Activated T-cell treated with anti-CD3 and anti-CD28 coated beads, Interleukin-2, amount 50 U/mL, for 4 hours (primary cell): ENCODE data around the gene ITIH3. TPM values are rescaled to one million over a fixed set of nuclear protein-coding genes. Genes with fewer than 3 reads are reported as not detected.

Experiments used
- ATAC-seq, 2 donors: fragments of 200-7000 bp; cut with Tn5 transposase; one replicate each; pipeline ENCODE4 v1.10.0; 2021
- DNase-seq: peaks from one replicate; pipeline ENCODE4 v3.0.0-alpha.2; 2020
- H3K27me3 Mint-ChIP-seq: one replicate; pipeline ENCODE4 v1.8.0; 2021; ENCODE audit warnings: low read depth, mixed read lengths
- H3K36me3 Mint-ChIP-seq: one replicate; pipeline ENCODE4 v1.8.0; 2022; ENCODE audit warnings: mixed read lengths; ENCODE audit not compliant: insufficient read depth
- H3K4me1 Mint-ChIP-seq: one replicate; pipeline ENCODE4 v1.8.0; 2021; ENCODE audit warnings: low read depth, mixed read lengths
- H3K4me3 Mint-ChIP-seq: one replicate; pipeline ENCODE4 v1.8.0; 2021; ENCODE audit warnings: mild to moderate bottlenecking, moderate library complexity, mixed read lengths
- H3K9me3 Mint-ChIP-seq: one replicate; pipeline ENCODE4 v1.8.0; 2021; ENCODE audit warnings: mixed read lengths
- total RNA-seq, 3 donors: library from RNA; stranded (reverse); gene quantifications; one replicate each; pipeline ENCODE4 v1.2.1, GENCODE V29; 2021

ITIH3 gene
- total RNA-seq, 3 donors from 2014 or later = 0.13 to 0.24 (median 0.18) TPM

GRCh38 chr3:52784931-52785590 lies 9.5 kb upstream of the ITIH3 start:
- peaks cover 7% of the 10 kb centered on the region for H3K27me3 Mint-ChIP-seq
- no peak for ATAC-seq
- no peaks in the 10 kb centered on the region for H3K4me1 Mint-ChIP-seq
- no peaks in the 10 kb centered on the region for H3K9me3 Mint-ChIP-seq
- no peak overlapping the region for H3K4me3 Mint-ChIP-seq
- no peak for DNase-seq
- no peaks in the 10 kb centered on the region for H3K36me3 Mint-ChIP-seq

DNA sequence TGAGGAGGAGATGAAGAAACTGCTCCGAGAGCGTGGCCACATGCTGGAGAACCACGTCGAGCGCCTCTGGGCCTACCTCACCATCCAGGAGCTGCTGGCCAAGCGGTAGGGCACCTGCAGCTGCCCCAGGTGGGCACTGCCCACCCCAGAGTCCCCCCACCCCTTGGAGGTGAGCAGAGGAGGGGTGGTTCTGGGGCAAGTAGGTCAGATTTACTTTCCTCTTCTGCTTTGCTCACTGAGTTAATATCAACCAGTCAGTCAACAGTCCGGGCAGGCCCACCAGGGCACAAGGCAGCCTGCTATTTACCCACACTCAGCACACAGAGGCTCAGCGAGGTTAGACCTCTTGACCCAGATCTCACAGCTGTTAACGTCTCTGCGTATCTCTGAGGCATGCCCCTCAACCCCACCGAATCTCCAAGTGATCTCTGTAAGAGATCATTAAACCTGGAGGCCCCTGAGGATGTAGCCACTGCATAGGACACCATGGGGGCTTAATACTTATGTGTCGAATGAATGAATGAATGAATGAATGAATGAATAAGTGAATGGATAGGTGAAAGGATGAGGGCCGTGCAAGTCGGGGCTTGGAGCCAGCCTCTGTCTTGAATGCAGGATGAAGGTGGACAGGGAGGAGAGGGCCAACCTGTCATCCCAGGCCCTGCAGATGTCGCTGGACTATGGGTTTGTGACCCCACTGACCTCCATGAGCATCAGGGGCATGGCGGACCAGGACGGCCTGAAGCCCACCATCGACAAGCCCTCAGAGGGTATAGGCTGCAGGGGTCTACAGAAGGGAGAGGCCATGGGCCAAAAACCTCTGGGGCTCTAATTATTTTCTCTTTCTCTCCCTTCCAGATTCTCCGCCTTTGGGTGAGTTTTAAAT lies 8.0 kb upstream of the ITIH3 start:
- H3K4me3 Mint-ChIP-seq = no peak overlapping the region
- ATAC-seq = no peak
- no peaks in the 10 kb centered on the region for H3K36me3 Mint-ChIP-seq
- no peak for DNase-seq
- H3K9me3 Mint-ChIP-seq = no peaks in the 10 kb centered on the region
- H3K27me3 Mint-ChIP-seq = peaks cover 7% of the 10 kb centered on the region
- H3K4me1 Mint-ChIP-seq = no peaks in the 10 kb centered on the region

- ATAC-seq = no peak
- Mint-ChIP-seq H3K36me3 (no peaks in the 10 kb centered on the region), H3K4me3 (no peak overlapping the region), H3K4me1 (no peaks in the 10 kb centered on the region), H3K9me3 (no peaks in the 10 kb centered on the region), H3K27me3 (peaks cover 2% of the 10 kb centered on the region)
- DNase-seq = no peak
Measured at GRCh38 chr3:52787246-52787645, 7.3 kb upstream of the ITIH3 start.

GRCh38 chr3:52787672-52788625 lies 6.6 kb upstream of the ITIH3 start:
- Mint-ChIP-seq H3K36me3 (no peaks in the 10 kb centered on the region), H3K4me3 (no peak overlapping the region), H3K27me3 (no peaks in the 10 kb centered on the region), H3K9me3 (no peaks in the 10 kb centered on the region), H3K4me1 (no peaks in the 10 kb centered on the region)
- DNase-seq = no peak
- no peak for ATAC-seq

- no peaks in the 10 kb centered on the region for H3K9me3 Mint-ChIP-seq
- DNase-seq (no peak), ATAC-seq (no peak)
- no peak overlapping the region for H3K4me3 Mint-ChIP-seq
- no peaks in the 10 kb centered on the region for H3K27me3 Mint-ChIP-seq
- no peaks in the 10 kb centered on the region for H3K36me3 Mint-ChIP-seq
- H3K4me1 Mint-ChIP-seq = no peaks in the 10 kb centered on the region
Measured at GRCh38 chr3:52788890-52789745, 5.5 kb upstream of the ITIH3 start.

GRCh38 chr3:52789746-52790040 lies 4.9 kb upstream of the ITIH3 start:
- Mint-ChIP-seq H3K36me3 (no peaks in the 10 kb centered on the region), H3K9me3 (no peaks in the 10 kb centered on the region), H3K4me3 (no peak overlapping the region), H3K4me1 (no peaks in the 10 kb centered on the region), H3K27me3 (no peaks in the 10 kb centered on the region)
- ATAC-seq (no peak), DNase-seq (no peak)

DNA sequence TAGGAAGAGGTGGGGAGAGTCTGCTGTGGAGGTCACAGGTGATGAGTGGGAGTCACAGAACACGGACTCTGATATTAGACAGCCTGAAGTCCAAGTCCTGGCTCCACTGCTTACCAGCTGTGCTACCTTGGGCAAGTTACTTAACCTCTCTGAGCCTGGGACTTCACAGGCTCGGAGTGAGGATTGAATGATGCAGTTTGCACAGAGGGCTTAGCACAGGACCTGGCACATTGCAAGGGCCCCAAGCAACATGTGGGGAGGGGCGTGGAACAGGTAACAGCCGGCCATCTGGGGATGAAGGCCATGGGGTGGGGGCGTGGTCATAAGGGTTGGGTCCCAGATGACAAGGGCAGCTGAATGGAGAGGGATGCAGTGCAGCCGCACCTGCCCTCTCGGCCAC lies 4.3 kb upstream of the ITIH3 start:
- Mint-ChIP-seq H3K4me1 (no peaks in the 10 kb centered on the region), H3K27me3 (no peaks in the 10 kb centered on the region), H3K36me3 (no peaks in the 10 kb centered on the region), H3K9me3 (no peaks in the 10 kb centered on the region), H3K4me3 (no peak overlapping the region)
- no peak for DNase-seq
- ATAC-seq = no peak

DNA sequence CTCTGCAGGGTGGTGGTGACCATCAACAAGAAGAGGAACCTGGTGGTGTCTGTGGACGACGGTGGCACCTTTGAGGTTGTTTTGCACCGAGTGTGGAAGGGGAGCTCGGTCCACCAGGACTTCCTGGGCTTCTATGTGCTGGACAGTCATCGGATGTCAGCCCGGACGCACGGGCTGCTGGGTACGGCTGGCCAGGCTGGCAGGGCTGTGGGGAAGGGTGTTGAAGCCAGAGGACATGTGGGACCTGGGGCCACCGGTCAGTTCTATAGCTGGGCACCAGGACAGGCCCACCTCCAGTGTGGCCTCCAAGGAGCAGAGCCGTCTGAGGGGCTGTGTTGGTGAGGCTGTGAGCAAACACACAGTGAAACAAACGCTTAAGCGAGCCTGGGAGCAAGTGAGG lies 3.9 kb upstream of the ITIH3 start:
- H3K27me3 Mint-ChIP-seq = no peaks in the 10 kb centered on the region
- no peaks in the 10 kb centered on the region for H3K36me3 Mint-ChIP-seq
- no peak overlapping the region for H3K4me3 Mint-ChIP-seq
- ATAC-seq (no peak), DNase-seq (no peak)
- H3K4me1 Mint-ChIP-seq = no peaks in the 10 kb centered on the region
- H3K9me3 Mint-ChIP-seq = no peaks in the 10 kb centered on the region

- Mint-ChIP-seq H3K36me3 (no peaks in the 10 kb centered on the region), H3K27me3 (no peaks in the 10 kb centered on the region), H3K4me1 (no peaks in the 10 kb centered on the region), H3K4me3 (no peak overlapping the region), H3K9me3 (no peaks in the 10 kb centered on the region)
- ATAC-seq = no peak
- DNase-seq = no peak
Measured at GRCh38 chr3:52791366-52791765, 3.2 kb upstream of the ITIH3 start.

GRCh38 chr3:52791928-52792327 lies 2.7 kb upstream of the ITIH3 start:
- ATAC-seq (no peak), DNase-seq (no peak)
- H3K4me3 Mint-ChIP-seq = no peak overlapping the region
- H3K4me1 Mint-ChIP-seq = no peaks in the 10 kb centered on the region
- H3K9me3 Mint-ChIP-seq = no peaks in the 10 kb centered on the region
- no peaks in the 10 kb centered on the region for H3K36me3 Mint-ChIP-seq
- no peaks in the 10 kb centered on the region for H3K27me3 Mint-ChIP-seq

DNA sequence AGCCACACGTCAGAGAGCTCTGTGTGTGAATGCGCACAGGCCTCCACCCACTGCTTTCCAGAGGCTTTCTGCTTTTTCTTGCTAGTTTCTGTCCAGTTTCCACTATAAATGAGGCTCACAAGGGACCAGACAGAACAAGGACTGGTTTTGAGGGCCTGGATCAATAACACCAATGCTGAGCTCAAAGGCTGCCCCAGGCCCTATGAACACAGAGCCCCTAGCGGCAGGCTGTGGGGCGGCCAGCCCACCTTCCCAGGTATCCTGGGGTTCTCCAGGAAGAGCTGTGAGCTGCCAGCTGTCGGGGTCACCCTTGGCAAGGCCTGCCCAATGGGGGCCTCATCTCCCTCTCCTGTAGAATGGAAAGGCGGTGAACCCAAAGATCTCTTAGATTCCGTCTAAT lies 2.2 kb upstream of the ITIH3 start:
- no peaks in the 10 kb centered on the region for H3K36me3 Mint-ChIP-seq
- no peak for DNase-seq
- H3K27me3 Mint-ChIP-seq = no peaks in the 10 kb centered on the region
- H3K4me1 Mint-ChIP-seq = no peaks in the 10 kb centered on the region
- H3K4me3 Mint-ChIP-seq = no peak overlapping the region
- no peaks in the 10 kb centered on the region for H3K9me3 Mint-ChIP-seq
- no peak for ATAC-seq

DNA sequence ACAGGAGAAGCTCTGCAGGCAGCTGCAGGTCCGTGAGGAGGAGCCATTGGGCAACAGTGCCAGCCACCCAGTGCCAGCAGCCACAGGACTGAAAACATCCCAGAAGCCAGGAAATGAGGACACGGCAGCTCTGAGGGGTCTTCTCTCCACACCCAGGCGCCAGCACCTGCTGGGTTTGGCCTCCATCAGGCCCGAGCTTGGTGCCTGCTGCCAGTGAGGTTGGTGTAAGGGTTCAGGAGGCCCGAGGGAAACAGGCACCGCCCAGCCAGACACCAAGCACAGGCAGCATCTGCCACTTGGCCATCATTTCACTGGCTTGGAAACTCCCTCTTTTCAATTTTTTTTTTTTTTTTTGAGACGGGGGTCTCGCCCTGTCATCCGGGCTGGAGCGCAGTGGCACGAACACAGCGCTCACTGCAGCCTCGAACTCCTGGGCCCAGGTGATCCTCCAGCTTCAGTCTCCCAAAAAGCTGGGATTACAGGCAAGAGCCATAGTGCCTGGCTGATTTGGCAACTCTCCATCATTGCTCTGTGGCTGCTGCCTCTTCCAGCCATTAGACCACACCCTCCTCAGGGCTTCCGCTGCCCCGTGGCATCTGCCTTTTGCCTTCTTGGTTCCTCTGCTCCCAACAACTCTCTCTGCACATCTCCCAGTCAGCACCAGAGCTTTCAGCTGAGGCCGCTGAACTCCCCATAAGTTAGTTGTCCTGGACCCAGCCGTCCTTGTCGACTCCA lies 1.5 kb upstream of the ITIH3 start:
- no peak overlapping the region for H3K4me3 Mint-ChIP-seq
- no peaks in the 10 kb centered on the region for H3K4me1 Mint-ChIP-seq
- no peaks in the 10 kb centered on the region for H3K9me3 Mint-ChIP-seq
- DNase-seq = no peak
- no peaks in the 10 kb centered on the region for H3K27me3 Mint-ChIP-seq
- H3K36me3 Mint-ChIP-seq = no peaks in the 10 kb centered on the region
- ATAC-seq = no peak
